HCT116 (cell line): ENCODE data around the gene FSIP1.
A peak's percentile ranks its signal among the peaks of the same experiment; 100 is the strongest.

ENCODE experiments used
- CEBPB ChIP-seq: IDR thresholded peaks from 2 replicates; pipeline ENCODE4 v1.6.1; 2012; ENCODE audit warnings: low read depth
- EGR1 ChIP-seq: IDR thresholded peaks from 2 replicates; pipeline ENCODE4 v1.6.1; 2012; ENCODE audit warnings: low read depth
- EZH2phosphoT487 ChIP-seq: fragments of 200-600 bp; IDR thresholded peaks from 2 replicates; pipeline ENCODE4 v1.6.1; 2018; ENCODE audit warnings: antibody characterized with exemption, borderline replicate concordance
- FOSL1 ChIP-seq: IDR thresholded peaks from 2 replicates; pipeline ENCODE4 v1.6.1; 2012; ENCODE audit warnings: low read depth
- POLR2A ChIP-seq: IDR thresholded peaks from 2 replicates; pipeline ENCODE4 v1.7.0; 2011; ENCODE audit warnings: borderline replicate concordance; ENCODE audit not compliant: insufficient read depth, insufficient read length; ENCODE audit errors: extremely low read depth
- POLR2AphosphoS5 ChIP-seq: IDR thresholded peaks from 2 replicates; pipeline ENCODE4 v1.6.1; 2011; ENCODE audit warnings: mild to moderate bottlenecking, low read depth, low read length, moderate library complexity
- RAD21 ChIP-seq: IDR thresholded peaks from 2 replicates; pipeline ENCODE4 v1.6.1; 2012; ENCODE audit warnings: low read depth, mild to moderate bottlenecking
- SRF ChIP-seq: IDR thresholded peaks from 2 replicates; pipeline ENCODE4 v1.6.1; 2012; ENCODE audit warnings: low read depth
- TCF7L2 ChIP-seq: IDR thresholded peaks from 2 replicates; pipeline ENCODE4 v1.7.0; 2011; ENCODE audit warnings: borderline replicate concordance, inconsistent platforms; ENCODE audit not compliant: insufficient read depth, insufficient read length; ENCODE audit errors: extremely low read depth
- YY1 ChIP-seq: IDR thresholded peaks from 2 replicates; pipeline ENCODE4 v1.6.1; 2011; ENCODE audit warnings: low read length, low read depth, moderate library complexity, mild to moderate bottlenecking; ENCODE audit not compliant: insufficient replicate concordance; ENCODE audit errors: extremely low read depth
- TF ChIP-seq, protein P1 (sequence below), 3 experiments: fragments of 200-600 bp in 1 of 3; sonication (generic) in 1 of 3; IDR thresholded peaks in 2 of 3; conservative IDR thresholded peaks in 1 of 3; 2 replicates each; pipeline ENCODE4 v1.5.1; 2012 to 2017; ENCODE audit warnings: low read depth in 2 of 3, low read length in 2 of 3, antibody characterized with exemption in 1 of 3, borderline replicate concordance in 1 of 3, control low read depth in 1 of 3, mild to moderate bottlenecking in 1 of 3, mixed read lengths in 1 of 3, mixed run types in 1 of 3, moderate library complexity in 1 of 3; ENCODE audit not compliant: insufficient read depth in 1 of 3
- TF ChIP-seq, protein P2 (sequence below): IDR thresholded peaks from 2 replicates; pipeline ENCODE4 v1.6.1; 2012; ENCODE audit warnings: low read depth

DNA sequence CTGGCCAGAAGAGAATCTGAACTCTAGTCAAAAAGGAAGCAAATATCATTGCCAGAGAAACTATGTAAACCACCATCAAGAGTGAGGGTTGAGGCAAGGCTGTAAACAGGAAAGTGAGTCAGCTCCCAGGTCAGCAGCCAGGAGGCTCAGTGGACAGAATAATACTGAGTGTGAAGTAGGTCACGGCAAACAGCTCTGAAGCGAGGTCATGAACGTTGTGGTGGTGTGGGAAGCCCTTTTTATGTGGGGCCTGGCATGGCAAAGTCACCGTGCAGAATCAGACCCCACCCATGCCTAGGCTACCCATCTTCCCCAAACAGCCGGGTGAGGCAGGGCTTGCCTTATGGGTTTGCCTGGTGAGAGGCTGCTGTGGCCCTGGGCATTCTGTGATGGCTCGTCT, 157.8 kb downstream of the FSIP1 start:
- no peak for TF ChIP-seq EGR1
- TF ChIP-seq TCF7L2 = no peak
- TF ChIP-seq YY1 = no peak
- TF ChIP-seq, protein P1, sequence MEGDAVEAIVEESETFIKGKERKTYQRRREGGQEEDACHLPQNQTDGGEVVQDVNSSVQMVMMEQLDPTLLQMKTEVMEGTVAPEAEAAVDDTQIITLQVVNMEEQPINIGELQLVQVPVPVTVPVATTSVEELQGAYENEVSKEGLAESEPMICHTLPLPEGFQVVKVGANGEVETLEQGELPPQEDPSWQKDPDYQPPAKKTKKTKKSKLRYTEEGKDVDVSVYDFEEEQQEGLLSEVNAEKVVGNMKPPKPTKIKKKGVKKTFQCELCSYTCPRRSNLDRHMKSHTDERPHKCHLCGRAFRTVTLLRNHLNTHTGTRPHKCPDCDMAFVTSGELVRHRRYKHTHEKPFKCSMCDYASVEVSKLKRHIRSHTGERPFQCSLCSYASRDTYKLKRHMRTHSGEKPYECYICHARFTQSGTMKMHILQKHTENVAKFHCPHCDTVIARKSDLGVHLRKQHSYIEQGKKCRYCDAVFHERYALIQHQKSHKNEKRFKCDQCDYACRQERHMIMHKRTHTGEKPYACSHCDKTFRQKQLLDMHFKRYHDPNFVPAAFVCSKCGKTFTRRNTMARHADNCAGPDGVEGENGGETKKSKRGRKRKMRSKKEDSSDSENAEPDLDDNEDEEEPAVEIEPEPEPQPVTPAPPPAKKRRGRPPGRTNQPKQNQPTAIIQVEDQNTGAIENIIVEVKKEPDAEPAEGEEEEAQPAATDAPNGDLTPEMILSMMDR (IDR thresholded peaks at IDR 0.05 in 2 of 3, conservative IDR thresholded peaks at IDR 0.05 in 1 of 3; ENCODE audit: borderline replicate concordance in 1 of 3, insufficient read depth in 1 of 3, low read depth in 2 of 3, low read length in 2 of 3) = no peak
- TF ChIP-seq CEBPB = no peak
- TF ChIP-seq, protein P2, sequence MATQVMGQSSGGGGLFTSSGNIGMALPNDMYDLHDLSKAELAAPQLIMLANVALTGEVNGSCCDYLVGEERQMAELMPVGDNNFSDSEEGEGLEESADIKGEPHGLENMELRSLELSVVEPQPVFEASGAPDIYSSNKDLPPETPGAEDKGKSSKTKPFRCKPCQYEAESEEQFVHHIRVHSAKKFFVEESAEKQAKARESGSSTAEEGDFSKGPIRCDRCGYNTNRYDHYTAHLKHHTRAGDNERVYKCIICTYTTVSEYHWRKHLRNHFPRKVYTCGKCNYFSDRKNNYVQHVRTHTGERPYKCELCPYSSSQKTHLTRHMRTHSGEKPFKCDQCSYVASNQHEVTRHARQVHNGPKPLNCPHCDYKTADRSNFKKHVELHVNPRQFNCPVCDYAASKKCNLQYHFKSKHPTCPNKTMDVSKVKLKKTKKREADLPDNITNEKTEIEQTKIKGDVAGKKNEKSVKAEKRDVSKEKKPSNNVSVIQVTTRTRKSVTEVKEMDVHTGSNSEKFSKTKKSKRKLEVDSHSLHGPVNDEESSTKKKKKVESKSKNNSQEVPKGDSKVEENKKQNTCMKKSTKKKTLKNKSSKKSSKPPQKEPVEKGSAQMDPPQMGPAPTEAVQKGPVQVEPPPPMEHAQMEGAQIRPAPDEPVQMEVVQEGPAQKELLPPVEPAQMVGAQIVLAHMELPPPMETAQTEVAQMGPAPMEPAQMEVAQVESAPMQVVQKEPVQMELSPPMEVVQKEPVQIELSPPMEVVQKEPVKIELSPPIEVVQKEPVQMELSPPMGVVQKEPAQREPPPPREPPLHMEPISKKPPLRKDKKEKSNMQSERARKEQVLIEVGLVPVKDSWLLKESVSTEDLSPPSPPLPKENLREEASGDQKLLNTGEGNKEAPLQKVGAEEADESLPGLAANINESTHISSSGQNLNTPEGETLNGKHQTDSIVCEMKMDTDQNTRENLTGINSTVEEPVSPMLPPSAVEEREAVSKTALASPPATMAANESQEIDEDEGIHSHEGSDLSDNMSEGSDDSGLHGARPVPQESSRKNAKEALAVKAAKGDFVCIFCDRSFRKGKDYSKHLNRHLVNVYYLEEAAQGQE = no peak
- TF ChIP-seq RAD21 = no peak
- TF ChIP-seq EZH2phosphoT487 = no peak
- no peak for TF ChIP-seq POLR2A
- TF ChIP-seq SRF = no peak
- TF ChIP-seq POLR2AphosphoS5 = no peak
- TF ChIP-seq FOSL1 = peak; percentile 34; the same call in 1 of the 2 replicates
